NCI-H2107 treated with DMSO at 0.1 percent for 48 hours (cell line): ENCODE measurements around the gene OR51A7.
"Not testable (repeated sequence)": the region's sequence is repeated elsewhere in the genome, so short reads cannot be mapped to it uniquely, and the experiment has no call there.

ENCODE experiments used
- DNase-seq: peaks from one replicate; lab custom pipeline; 2025; ENCODE audit not compliant: unreplicated experiment; lab: John Stamatoyannopoulos, UW

OR51A7 gene

GRCh38 chr11:4903484-4903883, at the start of gene OR51A7:
Gene OR51A7, plus strand, starts transcription at chr11:4903783. Its CDS starts 3,587 bp downstream, at chr11:4907370.
- no peak for DNase-seq

GRCh38 chr11:4854286-4854685, 49.3 kb upstream of the OR51A7 start:
- DNase-seq = not testable (repeated sequence)

- no peak for DNase-seq
Measured at GRCh38 chr11:4862447-4863236, 40.9 kb upstream of the OR51A7 start.

GRCh38 chr11:4863876-4864275, 39.7 kb upstream of the OR51A7 start:
- no peak for DNase-seq

GRCh38 chr11:4865855-4866254, 37.7 kb upstream of the OR51A7 start:
- DNase-seq = no peak

GRCh38 chr11:4881188-4881587, 22.4 kb upstream of the OR51A7 start:
- no peak for DNase-seq

- DNase-seq = no peak
Measured at GRCh38 chr11:4881860-4882500, 21.6 kb upstream of the OR51A7 start, which contains the start of gene OR51T1. Gene OR51T1, plus strand, starts transcription at chr11:4881900. Its CDS starts 0 bp downstream, at chr11:4881900.

GRCh38 chr11:4882543-4882942, 21.0 kb upstream of the OR51A7 start:
- no peak for DNase-seq

- DNase-seq = no peak
Measured at GRCh38 chr11:4884361-4884760, 19.2 kb upstream of the OR51A7 start.

GRCh38 chr11:4886186-4886585, 17.4 kb upstream of the OR51A7 start:
- no peak for DNase-seq

GRCh38 chr11:4887591-4887990, 16.0 kb upstream of the OR51A7 start:
- DNase-seq = no peak

- DNase-seq = no peak
Measured at GRCh38 chr11:4890279-4890678, 13.3 kb upstream of the OR51A7 start.

GRCh38 chr11:4891996-4892640, 11.5 kb upstream of the OR51A7 start:
- no peak for DNase-seq

GRCh38 chr11:4916581-4916980, 13.0 kb downstream of the OR51A7 start:
- DNase-seq = no peak

- no peak for DNase-seq
Measured at GRCh38 chr11:4919250-4919649, 15.7 kb downstream of the OR51A7 start, which contains the start of gene OR51G2. Gene OR51G2, minus strand, starts transcription at chr11:4919350. Its CDS starts 3,687 bp downstream, at chr11:4915663.

- DNase-seq = no peak
Measured at GRCh38 chr11:4921796-4922195, 18.2 kb downstream of the OR51A7 start.

- no peak for DNase-seq
Measured at GRCh38 chr11:4922304-4922703, 18.7 kb downstream of the OR51A7 start.

GRCh38 chr11:4924239-4924638, 20.7 kb downstream of the OR51A7 start, which contains the start of gene OR51G1:
Gene OR51G1, minus strand, starts transcription at chr11:4924339. Its CDS starts 0 bp downstream, at chr11:4924339.
- DNase-seq = no peak

GRCh38 chr11:4926608-4927007, 23.0 kb downstream of the OR51A7 start:
- DNase-seq = no peak

- DNase-seq = no peak
Measured at GRCh38 chr11:4932751-4933150, 29.2 kb downstream of the OR51A7 start.

- no peak for DNase-seq
Measured at GRCh38 chr11:4936745-4937144, 33.2 kb downstream of the OR51A7 start.

- no peak for DNase-seq
Measured at GRCh38 chr11:4947505-4947904, 43.9 kb downstream of the OR51A7 start, which contains the start of gene OR51A4. Gene OR51A4, minus strand, starts transcription at chr11:4947605. Its CDS starts 505 bp downstream, at chr11:4947100.
